ENCODE data around the gene SPIN1. TPM values are rescaled to one million over a fixed set of nuclear protein-coding genes. Genes with fewer than 3 reads are reported as not detected.

SPIN1 gene
- total RNA-seq, 1 experiment from 2014 or later: 76.9 TPM

- ATAC-seq (no peak), DNase-seq (ENCODE audit: low read depth, low spot score) (no peak)
- Histone ChIP-seq H3K9me3 (ENCODE audit: control insufficient read depth, insufficient read depth, low read depth, low read length) (no peaks in the 10 kb centered on the region), H3K4me3 (ENCODE audit: low read depth in 2 of 2, low read length in 2 of 2) (no peak overlapping the region), H3K27me3 (ENCODE audit: control insufficient read depth, insufficient read depth, low read length) (no peaks in the 10 kb centered on the region), H3K27ac (ENCODE audit: low read length) (no peak overlapping the region), H3K36me3 (ENCODE audit: control insufficient read depth, insufficient read depth, low read length) (no peaks in the 10 kb centered on the region), H3K4me1 (ENCODE audit: control insufficient read depth, insufficient read depth, low read length) (no peaks in the 10 kb centered on the region)
- no TSS peak for BruUV-seq (replicated peaks)
- intact Hi-C loops (cut with micrococcal nuclease; ENCODE audit: unreplicated experiment): no loop called here
- CTCF ChIA-PET: no interaction called here
- TF ChIP-seq POLR2AphosphoS5 (IDR thresholded peaks at IDR 0.05; ENCODE audit: low read depth, low read length) (no peak), SIN3A (IDR thresholded peaks at IDR 0.05; ENCODE audit: borderline replicate concordance, insufficient read depth, low read depth, low read length) (no peak)
- in situ Hi-C loops (cut with HindIII; ENCODE audit: low pct_unique_long_range_greater_than_20kb, low sequenced_read_pairs): no loop called here
- POLR2A ChIA-PET: no interaction called here
These were observed 120.1 kb downstream of the SPIN1 start for GRCh38 chr9:88508326-88508725.

GRCh38 chr9:88511906-88512305 lies 123.7 kb downstream of the SPIN1 start:
- Histone ChIP-seq H3K9me3 (ENCODE audit: control insufficient read depth, insufficient read depth, low read depth, low read length) (no peaks in the 10 kb centered on the region), H3K27me3 (ENCODE audit: control insufficient read depth, insufficient read depth, low read length) (no peaks in the 10 kb centered on the region), H3K4me1 (ENCODE audit: control insufficient read depth, insufficient read depth, low read length) (no peaks in the 10 kb centered on the region), H3K4me3 (ENCODE audit: low read depth in 2 of 2, low read length in 2 of 2) (no peak overlapping the region), H3K36me3 (ENCODE audit: control insufficient read depth, insufficient read depth, low read length) (no peaks in the 10 kb centered on the region), H3K27ac (ENCODE audit: low read length) (no peak overlapping the region)
- ChIA-PET CTCF (no interaction called here), POLR2A (no interaction called here)
- intact Hi-C loops (cut with micrococcal nuclease; ENCODE audit: unreplicated experiment): no loop called here
- in situ Hi-C loops (cut with HindIII; ENCODE audit: low pct_unique_long_range_greater_than_20kb, low sequenced_read_pairs): no loop called here
- no peak for DNase-seq (ENCODE audit: low read depth, low spot score)
- no peak for ATAC-seq
- no peak for TF ChIP-seq POLR2AphosphoS5 (IDR thresholded peaks at IDR 0.05; ENCODE audit: low read depth, low read length)
- TF ChIP-seq, protein P1, sequence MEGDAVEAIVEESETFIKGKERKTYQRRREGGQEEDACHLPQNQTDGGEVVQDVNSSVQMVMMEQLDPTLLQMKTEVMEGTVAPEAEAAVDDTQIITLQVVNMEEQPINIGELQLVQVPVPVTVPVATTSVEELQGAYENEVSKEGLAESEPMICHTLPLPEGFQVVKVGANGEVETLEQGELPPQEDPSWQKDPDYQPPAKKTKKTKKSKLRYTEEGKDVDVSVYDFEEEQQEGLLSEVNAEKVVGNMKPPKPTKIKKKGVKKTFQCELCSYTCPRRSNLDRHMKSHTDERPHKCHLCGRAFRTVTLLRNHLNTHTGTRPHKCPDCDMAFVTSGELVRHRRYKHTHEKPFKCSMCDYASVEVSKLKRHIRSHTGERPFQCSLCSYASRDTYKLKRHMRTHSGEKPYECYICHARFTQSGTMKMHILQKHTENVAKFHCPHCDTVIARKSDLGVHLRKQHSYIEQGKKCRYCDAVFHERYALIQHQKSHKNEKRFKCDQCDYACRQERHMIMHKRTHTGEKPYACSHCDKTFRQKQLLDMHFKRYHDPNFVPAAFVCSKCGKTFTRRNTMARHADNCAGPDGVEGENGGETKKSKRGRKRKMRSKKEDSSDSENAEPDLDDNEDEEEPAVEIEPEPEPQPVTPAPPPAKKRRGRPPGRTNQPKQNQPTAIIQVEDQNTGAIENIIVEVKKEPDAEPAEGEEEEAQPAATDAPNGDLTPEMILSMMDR (IDR thresholded peaks at IDR 0.05): no peak
- BruUV-seq (replicated peaks): no TSS peak

GRCh38 chr9:88514247-88514646 lies 126.0 kb downstream of the SPIN1 start:
- no peak for TF ChIP-seq POLR2AphosphoS5 (IDR thresholded peaks at IDR 0.05; ENCODE audit: low read depth, low read length)
- no peak for TF ChIP-seq TCF7L2 (IDR thresholded peaks at IDR 0.05; ENCODE audit: low read depth, low read length)
- TF ChIP-seq REST (IDR thresholded peaks at IDR 0.05; ENCODE audit: insufficient read depth in 1 of 2, low read depth in 2 of 2, low read length in 1 of 2): no peak
- TF ChIP-seq SIN3A (IDR thresholded peaks at IDR 0.05; ENCODE audit: borderline replicate concordance, insufficient read depth, low read depth, low read length): no peak
- TF ChIP-seq, protein P1 (IDR thresholded peaks at IDR 0.05): no peak
- no peak for ATAC-seq

More at GRCh38 chr9:88514247-88514646, 126.0 kb downstream of the SPIN1 start:
- in situ Hi-C loops (cut with HindIII; ENCODE audit: low pct_unique_long_range_greater_than_20kb, low sequenced_read_pairs): no loop called here
- ChIA-PET POLR2A (interaction anchor here (0.7 kb wide), 1 partner anchor 43 kb away, joined by 4 read pairs; no protein-coding TSS in a partner anchor), CTCF (no interaction called here)
- no peak for DNase-seq (ENCODE audit: low read depth, low spot score)
- Histone ChIP-seq H3K36me3 (ENCODE audit: control insufficient read depth, insufficient read depth, low read length) (no peaks in the 10 kb centered on the region), H3K27ac (ENCODE audit: low read length) (no peak overlapping the region), H3K4me1 (ENCODE audit: control insufficient read depth, insufficient read depth, low read length) (no peaks in the 10 kb centered on the region), H3K9me3 (ENCODE audit: control insufficient read depth, insufficient read depth, low read depth, low read length) (no peaks in the 10 kb centered on the region), H3K4me3 (ENCODE audit: low read depth in 2 of 2, low read length in 2 of 2) (no peak overlapping the region), H3K27me3 (ENCODE audit: control insufficient read depth, insufficient read depth, low read length) (no peaks in the 10 kb centered on the region)
- intact Hi-C loops (cut with micrococcal nuclease; ENCODE audit: unreplicated experiment): no loop called here
- BruUV-seq (replicated peaks): no TSS peak
